HL-60 (cell line): ENCODE measurements around the gene SRPK2.

Experiments
- DNase-seq, 2 experiments: peaks; one replicate each; pipeline ENCODE4 v3.0.0-alpha.2; 2010 to 2020; ENCODE audit warnings: low read depth in 1 of 2, low spot score in 1 of 2
- H3K27ac ChIP-seq: fragments of 250-450 bp; sonication (Bioruptor Pico); replicated peaks from 2 replicates; pipeline ENCODE4 v1.5.1; 2020; ENCODE audit warnings: mild to moderate bottlenecking, moderate library complexity
- H3K27me3 ChIP-seq: fragments of 250-450 bp; sonication (Bioruptor Pico); 2 replicates; pipeline ENCODE4 v1.5.1; 2021; ENCODE audit warnings: mild to moderate bottlenecking, moderate library complexity; ENCODE audit not compliant: insufficient read depth, poor library complexity, severe bottlenecking
- H3K4me3 ChIP-seq: replicated peaks from 2 replicates; pipeline ENCODE4 v1.5.1; 2011; ENCODE audit warnings: mild to moderate bottlenecking, control low read depth, low read length; ENCODE audit not compliant: insufficient read depth
- CTCF ChIP-seq: IDR thresholded peaks from one replicate; pipeline ENCODE4 v1.5.1; 2011; ENCODE audit warnings: low read length, control low read depth, inconsistent platforms; ENCODE audit not compliant: insufficient read depth
- GABPA ChIP-seq: IDR thresholded peaks from 2 replicates; pipeline ENCODE4 v1.6.1; 2012; ENCODE audit warnings: low read depth
- POLR2AphosphoS5 ChIP-seq: IDR thresholded peaks from 2 replicates; pipeline ENCODE4 v1.6.1; 2012; ENCODE audit warnings: low read depth
- REST ChIP-seq: IDR thresholded peaks from 2 replicates; pipeline ENCODE4 v1.6.1; 2012; ENCODE audit warnings: low read depth; ENCODE audit not compliant: insufficient replicate concordance
- SPI1 ChIP-seq: IDR thresholded peaks from 2 replicates; pipeline ENCODE4 v1.6.1; 2012; ENCODE audit warnings: low read depth, mild to moderate bottlenecking, borderline replicate concordance

Gene SRPK2

GRCh38 chr7:105346593-105347322, 42.0 kb downstream of the SRPK2 start:
- Histone ChIP-seq H3K4me3 (no peak overlapping the region), H3K27ac (peak overlapping the region; percentile 36), H3K27me3 (no peaks in the 10 kb centered on the region)
- DNase-seq, result peak; percentile 55 to 87
- TF ChIP-seq REST, result no peak
- TF ChIP-seq CTCF, result no peak
- no peak for TF ChIP-seq SPI1
- no peak for TF ChIP-seq GABPA
- TF ChIP-seq POLR2AphosphoS5, result no peak

- no peak for TF ChIP-seq REST
- no peak for TF ChIP-seq GABPA
- no peak overlapping the region for H3K4me3 ChIP-seq
- H3K27me3 ChIP-seq, result no peaks in the 10 kb centered on the region
- peak overlapping the region; percentile 23 for H3K27ac ChIP-seq
- DNase-seq, result no peak
Observed at GRCh38 chr7:105346138-105346537, 42.6 kb downstream of the SRPK2 start.

GRCh38 chr7:105345725-105346124, 43.0 kb downstream of the SRPK2 start:
- H3K27me3 ChIP-seq, result no peaks in the 10 kb centered on the region
- no peak overlapping the region for H3K4me3 ChIP-seq
- peak overlapping the region; percentile 23; the same call in 1 of the 2 replicates for H3K27ac ChIP-seq
- TF ChIP-seq GABPA (no peak), POLR2AphosphoS5 (no peak), REST (no peak), SPI1 (no peak), CTCF (no peak)
- DNase-seq, result no peak
